GM23338 (cell line): ENCODE data around the gene UCK1. TPM values are rescaled to one million over a fixed set of nuclear protein-coding genes. Genes with fewer than 3 reads are reported as not detected.

Experiments
- ATAC-seq: fragments of 200-7000 bp; cut with Tn5 transposase; 3 replicates; pipeline ENCODE4 v1.9.1; 2020
- DNase-seq: peaks from one replicate; pipeline ENCODE4 v3.0.0-alpha.2; 2015; ENCODE audit warnings: low spot score
- H2AFZ ChIP-seq: fragments of 200-600 bp; sonication (generic); 2 replicates; pipeline ENCODE4 v1.8.0; 2016; ENCODE audit warnings: antibody characterized with exemption, mild to moderate bottlenecking, moderate library complexity
- H3F3A ChIP-seq: fragments of 200-600 bp; sonication (generic); replicated peaks from 2 replicates; pipeline ENCODE4 v1.8.0; 2017; ENCODE audit warnings: antibody characterized with exemption, mixed run types, low read depth
- H3K27ac ChIP-seq: fragments of 200-600 bp; sonication (generic); 2 replicates; pipeline ENCODE4 v1.6.1; 2016; ENCODE audit warnings: low read depth
- H3K27me3 ChIP-seq: fragments of 200-600 bp; sonication (generic); 2 replicates; pipeline ENCODE4 v1.8.0; 2016; ENCODE audit warnings: mild to moderate bottlenecking, mixed run types, moderate library complexity; ENCODE audit not compliant: insufficient read depth
- H3K36me3 ChIP-seq: fragments of 200-600 bp; sonication (generic); 2 replicates; pipeline ENCODE4 v1.8.0; 2016; ENCODE audit warnings: mild to moderate bottlenecking; ENCODE audit not compliant: insufficient read depth
- H3K4me1 ChIP-seq: fragments of 200-600 bp; sonication (generic); 2 replicates; pipeline ENCODE4 v1.8.0; 2016; ENCODE audit warnings: mild to moderate bottlenecking, moderate library complexity; ENCODE audit not compliant: insufficient read depth
- H3K4me2 ChIP-seq: fragments of 200-600 bp; sonication (generic); 2 replicates; pipeline ENCODE4 v1.7.1; 2017; ENCODE audit warnings: mixed run types
- H3K4me3 ChIP-seq: fragments of 200-600 bp; sonication (generic); 2 replicates; pipeline ENCODE4 v1.6.1; 2016; ENCODE audit warnings: mixed run types
- H3K79me2 ChIP-seq: fragments of 200-600 bp; sonication (generic); replicated peaks from 2 replicates; pipeline ENCODE4 v1.8.0; 2017; ENCODE audit warnings: mild to moderate bottlenecking; ENCODE audit not compliant: insufficient read depth
- H3K9me2 ChIP-seq: fragments of 200-600 bp; sonication (generic); 2 replicates; pipeline ENCODE4 v1.8.0; 2017; ENCODE audit not compliant: insufficient read depth
- H4K20me1 ChIP-seq: fragments of 200-600 bp; sonication (generic); replicated peaks from 2 replicates; pipeline ENCODE4 v1.8.0; 2017; ENCODE audit warnings: mild to moderate bottlenecking; ENCODE audit not compliant: insufficient read depth
- H3K27ac Mint-ChIP-seq: 2 replicates; pipeline ENCODE4 v1.8.0; 2020; ENCODE audit warnings: inconsistent platforms, mild to moderate bottlenecking, moderate library complexity, mixed read lengths
- H3K27me3 Mint-ChIP-seq: 3 replicates; pipeline ENCODE4 v1.8.0; 2022; ENCODE audit warnings: low read depth, mild to moderate bottlenecking, moderate library complexity, mixed read lengths, inconsistent platforms; ENCODE audit not compliant: insufficient read depth, poor library complexity
- H3K36me3 Mint-ChIP-seq: 3 replicates; pipeline ENCODE4 v1.8.0; 2021; ENCODE audit warnings: low read depth, mild to moderate bottlenecking, inconsistent platforms, moderate library complexity, mixed read lengths
- H3K4me1 Mint-ChIP-seq: 3 replicates; pipeline ENCODE4 v1.8.0; 2020; ENCODE audit warnings: mild to moderate bottlenecking, inconsistent platforms, mixed read lengths
- H3K4me3 Mint-ChIP-seq: 3 replicates; pipeline ENCODE4 v1.8.0; 2021; ENCODE audit warnings: moderate library complexity, mild to moderate bottlenecking, inconsistent platforms, mixed read lengths
- H3K9me3 Mint-ChIP-seq: 3 replicates; pipeline ENCODE4 v1.8.0; 2020; ENCODE audit warnings: moderate library complexity, mild to moderate bottlenecking, inconsistent platforms, mixed read lengths
- ETS1 ChIP-seq: IDR thresholded peaks from 2 replicates; pipeline ENCODE4 v1.6.1; 2016; ENCODE audit warnings: antibody characterized with exemption
- EZH2 ChIP-seq: fragments of 200-600 bp; sonication (generic); IDR thresholded peaks from one replicate; pipeline ENCODE4 v1.8.0; 2017; ENCODE audit warnings: antibody characterized with exemption, mild to moderate bottlenecking, low read depth; ENCODE audit not compliant: unreplicated experiment
- EZH2phosphoT487 ChIP-seq: fragments of 200-600 bp; sonication (generic); IDR thresholded peaks from one replicate; pipeline ENCODE4 v1.8.1; 2018; ENCODE audit warnings: antibody characterized with exemption; ENCODE audit not compliant: unreplicated experiment
- JUNB ChIP-seq: IDR thresholded peaks from one replicate; pipeline ENCODE4 v1.6.1; 2016; ENCODE audit warnings: antibody characterized with exemption; ENCODE audit not compliant: unreplicated experiment
- POLR2AphosphoS5 ChIP-seq: IDR thresholded peaks from 2 replicates; pipeline ENCODE4 v1.6.1; 2016; ENCODE audit warnings: antibody characterized with exemption, low read depth
- ZNF331 ChIP-seq: fragments of 250-450 bp; sonication (Bioruptor Pico); IDR thresholded peaks from 2 replicates; pipeline ENCODE4 v1.5.0; 2020; ENCODE audit warnings: low read depth, mild to moderate bottlenecking, moderate library complexity
- polyA plus RNA-seq: library from polyadenylated mRNA; unstranded; fragments of >200 nt; fragmentation: Nextera tagmentation; extraction: Ambion mirVana; gene quantifications from 2 replicates; pipeline ENCODE4 v1.2.1, GENCODE V29; 2016
- total RNA-seq: library from RNA; depleted of rRNA; stranded (reverse); fragments of >200 nt; shearing (Covaris generic); gene quantifications from 2 replicates; pipeline ENCODE4 v1.2.3, GENCODE V29; 2014
- TF ChIP-seq, protein P1 (sequence below): IDR thresholded peaks from one replicate; pipeline ENCODE4 v1.6.1; 2018; ENCODE audit warnings: antibody characterized with exemption; ENCODE audit not compliant: unreplicated experiment
- TF ChIP-seq, protein P2 (sequence below), 2 experiments: fragments of 200-600 bp in 1 of 2; sonication (generic) in 1 of 2; conservative IDR thresholded peaks; 2 replicates each; pipeline versions ENCODE4 v1.5.1 to v1.6.1; 2016 to 2017; ENCODE audit warnings: antibody characterized with exemption in 2 of 2, low read depth in 2 of 2, mild to moderate bottlenecking in 2 of 2, moderate library complexity in 1 of 2

Gene UCK1
- total and polyA plus RNA-seq, 2 experiments from 2014 or later: 23.4 to 35.9 TPM

- TF ChIP-seq, protein P1, sequence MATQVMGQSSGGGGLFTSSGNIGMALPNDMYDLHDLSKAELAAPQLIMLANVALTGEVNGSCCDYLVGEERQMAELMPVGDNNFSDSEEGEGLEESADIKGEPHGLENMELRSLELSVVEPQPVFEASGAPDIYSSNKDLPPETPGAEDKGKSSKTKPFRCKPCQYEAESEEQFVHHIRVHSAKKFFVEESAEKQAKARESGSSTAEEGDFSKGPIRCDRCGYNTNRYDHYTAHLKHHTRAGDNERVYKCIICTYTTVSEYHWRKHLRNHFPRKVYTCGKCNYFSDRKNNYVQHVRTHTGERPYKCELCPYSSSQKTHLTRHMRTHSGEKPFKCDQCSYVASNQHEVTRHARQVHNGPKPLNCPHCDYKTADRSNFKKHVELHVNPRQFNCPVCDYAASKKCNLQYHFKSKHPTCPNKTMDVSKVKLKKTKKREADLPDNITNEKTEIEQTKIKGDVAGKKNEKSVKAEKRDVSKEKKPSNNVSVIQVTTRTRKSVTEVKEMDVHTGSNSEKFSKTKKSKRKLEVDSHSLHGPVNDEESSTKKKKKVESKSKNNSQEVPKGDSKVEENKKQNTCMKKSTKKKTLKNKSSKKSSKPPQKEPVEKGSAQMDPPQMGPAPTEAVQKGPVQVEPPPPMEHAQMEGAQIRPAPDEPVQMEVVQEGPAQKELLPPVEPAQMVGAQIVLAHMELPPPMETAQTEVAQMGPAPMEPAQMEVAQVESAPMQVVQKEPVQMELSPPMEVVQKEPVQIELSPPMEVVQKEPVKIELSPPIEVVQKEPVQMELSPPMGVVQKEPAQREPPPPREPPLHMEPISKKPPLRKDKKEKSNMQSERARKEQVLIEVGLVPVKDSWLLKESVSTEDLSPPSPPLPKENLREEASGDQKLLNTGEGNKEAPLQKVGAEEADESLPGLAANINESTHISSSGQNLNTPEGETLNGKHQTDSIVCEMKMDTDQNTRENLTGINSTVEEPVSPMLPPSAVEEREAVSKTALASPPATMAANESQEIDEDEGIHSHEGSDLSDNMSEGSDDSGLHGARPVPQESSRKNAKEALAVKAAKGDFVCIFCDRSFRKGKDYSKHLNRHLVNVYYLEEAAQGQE: no peak
- no peak for TF ChIP-seq ETS1
- no peak for TF ChIP-seq POLR2AphosphoS5
- TF ChIP-seq JUNB: no peak
- no peak for TF ChIP-seq EZH2phosphoT487
- no peak for TF ChIP-seq EZH2
- no peak for TF ChIP-seq ZNF331 (CRISPR knock-in tag)
Observed at GRCh38 chr9:131492070-131492469, 39.0 kb downstream of the UCK1 start (continued).

DNA sequence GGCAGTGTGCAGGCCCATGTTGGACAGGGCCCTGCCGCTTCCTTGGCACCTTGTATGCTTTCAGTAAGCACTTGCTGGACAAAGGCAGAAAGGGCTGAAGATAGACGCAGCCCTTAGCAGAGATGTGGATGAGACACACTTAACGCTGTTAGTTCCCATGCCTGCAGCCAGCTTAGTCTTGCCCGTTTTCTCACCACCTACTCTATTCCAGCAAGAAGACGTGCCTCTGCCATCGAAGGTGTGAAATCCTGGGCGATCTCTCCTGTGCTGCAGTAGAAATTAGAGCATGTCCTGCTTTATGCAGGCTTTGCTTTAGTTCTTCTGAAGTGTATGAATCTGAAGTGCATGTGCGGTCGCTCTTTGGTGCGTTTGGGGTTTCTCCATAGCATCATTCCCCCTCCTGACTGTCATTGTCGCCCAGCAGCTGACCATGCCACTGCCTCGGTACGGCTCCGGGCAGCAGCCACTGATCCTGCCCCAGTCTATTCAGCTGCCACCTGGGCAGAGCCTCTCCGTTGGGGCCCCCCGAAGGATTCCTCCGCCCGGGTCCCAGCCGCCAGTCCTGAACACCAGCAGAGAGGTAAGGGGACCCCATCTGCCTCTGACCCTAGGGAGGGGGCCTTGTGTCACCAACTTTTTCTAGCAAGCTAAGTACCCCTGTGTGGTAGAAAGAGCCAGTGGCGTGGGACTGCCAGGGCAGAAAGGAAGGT is 39.9 kb downstream of the UCK1 start:
- Histone ChIP-seq H3K4me2 (no peak overlapping the region), H3K9me2 (no peaks in the 10 kb centered on the region), H3K27me3 (no peaks in the 10 kb centered on the region), H3K27ac (no peak overlapping the region), H3F3A (peaks cover 57% of the 10 kb centered on the region), H3K79me2 (peaks cover 5% of the 10 kb centered on the region), H3K36me3 (peaks cover 66% of the 10 kb centered on the region), H3K4me1 (no peaks in the 10 kb centered on the region), H2AFZ (no peak overlapping the region), H3K4me3 (no peak overlapping the region), H4K20me1 (peaks cover 28% of the 10 kb centered on the region)
- Mint-ChIP-seq H3K9me3 (no peaks in the 10 kb centered on the region), H3K36me3 (peaks cover 100% of the 10 kb centered on the region), H3K4me3 (no peak overlapping the region), H3K27ac (no peak overlapping the region), H3K27me3 (peaks cover 36% of the 10 kb centered on the region), H3K4me1 (no peaks in the 10 kb centered on the region; the same call in 2 of the 3 replicates)
- no peak for ATAC-seq
- DNase-seq: no peak
- TF ChIP-seq, protein P2, sequence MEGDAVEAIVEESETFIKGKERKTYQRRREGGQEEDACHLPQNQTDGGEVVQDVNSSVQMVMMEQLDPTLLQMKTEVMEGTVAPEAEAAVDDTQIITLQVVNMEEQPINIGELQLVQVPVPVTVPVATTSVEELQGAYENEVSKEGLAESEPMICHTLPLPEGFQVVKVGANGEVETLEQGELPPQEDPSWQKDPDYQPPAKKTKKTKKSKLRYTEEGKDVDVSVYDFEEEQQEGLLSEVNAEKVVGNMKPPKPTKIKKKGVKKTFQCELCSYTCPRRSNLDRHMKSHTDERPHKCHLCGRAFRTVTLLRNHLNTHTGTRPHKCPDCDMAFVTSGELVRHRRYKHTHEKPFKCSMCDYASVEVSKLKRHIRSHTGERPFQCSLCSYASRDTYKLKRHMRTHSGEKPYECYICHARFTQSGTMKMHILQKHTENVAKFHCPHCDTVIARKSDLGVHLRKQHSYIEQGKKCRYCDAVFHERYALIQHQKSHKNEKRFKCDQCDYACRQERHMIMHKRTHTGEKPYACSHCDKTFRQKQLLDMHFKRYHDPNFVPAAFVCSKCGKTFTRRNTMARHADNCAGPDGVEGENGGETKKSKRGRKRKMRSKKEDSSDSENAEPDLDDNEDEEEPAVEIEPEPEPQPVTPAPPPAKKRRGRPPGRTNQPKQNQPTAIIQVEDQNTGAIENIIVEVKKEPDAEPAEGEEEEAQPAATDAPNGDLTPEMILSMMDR (conservative IDR thresholded peaks at IDR 0.05; ENCODE audit: low read depth in 2 of 2): no peak
- no peak for TF ChIP-seq EZH2
- TF ChIP-seq, protein P1: no peak
